DMS114 treated with DMSO at 0.1 percent for 48 hours (cell line): ENCODE results near the gene NPBWR2.
"Not testable (repeated sequence)": the region's sequence is repeated elsewhere in the genome, so short reads cannot be mapped to it uniquely, and the experiment has no call there.

ENCODE experiments used
- DNase-seq: peaks from one replicate; lab custom pipeline; 2025; ENCODE audit not compliant: unreplicated experiment; lab: John Stamatoyannopoulos, UW

NPBWR2 gene

DNA sequence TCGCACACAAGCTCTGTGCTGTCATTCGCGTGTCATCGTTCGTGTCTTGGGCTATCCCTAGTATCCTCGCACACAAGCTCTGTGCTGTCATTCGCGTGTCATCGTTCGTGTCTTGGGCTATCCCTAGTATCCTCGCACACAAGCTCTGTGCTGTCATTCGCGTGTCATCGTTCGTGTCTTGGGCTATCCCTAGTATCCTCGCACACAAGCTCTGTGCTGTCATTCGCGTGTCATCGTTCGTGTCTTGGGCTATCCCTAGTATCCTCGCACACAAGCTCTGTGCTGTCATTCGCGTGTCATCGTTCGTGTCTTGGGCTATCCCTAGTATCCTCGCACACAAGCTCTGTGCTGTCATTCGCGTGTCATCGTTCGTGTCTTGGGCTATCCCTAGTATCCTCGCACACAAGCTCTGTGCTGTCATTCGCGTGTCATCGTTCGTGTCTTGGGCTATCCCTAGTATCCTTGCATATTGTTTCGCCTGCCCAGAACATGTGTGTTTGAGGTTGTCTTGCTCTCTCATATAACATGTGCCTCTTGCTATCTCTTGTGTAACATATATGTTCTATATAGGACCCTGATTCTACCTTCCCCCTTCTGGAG, 20.0 kb downstream of the NPBWR2 start:
- DNase-seq: not testable (repeated sequence)

DNA sequence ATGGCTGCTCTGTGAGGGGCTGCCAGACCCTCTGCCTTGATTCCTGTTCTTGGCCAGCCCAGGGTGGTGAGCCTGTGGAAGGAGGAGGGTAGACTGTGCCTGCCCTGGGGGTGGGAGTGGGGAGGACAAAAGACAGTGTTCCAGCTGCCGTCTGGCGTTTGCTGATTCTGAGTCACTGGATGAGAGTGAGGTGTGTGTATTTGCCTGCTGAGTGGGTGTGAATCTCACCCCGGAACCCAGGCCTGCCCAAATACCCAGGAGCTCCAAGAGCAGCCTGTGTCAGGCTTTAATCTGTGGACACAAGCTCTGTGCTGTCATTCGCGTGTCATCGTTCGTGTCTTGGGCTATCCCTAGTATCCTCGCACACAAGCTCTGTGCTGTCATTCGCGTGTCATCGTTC, 20.6 kb downstream of the NPBWR2 start:
- no peak for DNase-seq

DNA sequence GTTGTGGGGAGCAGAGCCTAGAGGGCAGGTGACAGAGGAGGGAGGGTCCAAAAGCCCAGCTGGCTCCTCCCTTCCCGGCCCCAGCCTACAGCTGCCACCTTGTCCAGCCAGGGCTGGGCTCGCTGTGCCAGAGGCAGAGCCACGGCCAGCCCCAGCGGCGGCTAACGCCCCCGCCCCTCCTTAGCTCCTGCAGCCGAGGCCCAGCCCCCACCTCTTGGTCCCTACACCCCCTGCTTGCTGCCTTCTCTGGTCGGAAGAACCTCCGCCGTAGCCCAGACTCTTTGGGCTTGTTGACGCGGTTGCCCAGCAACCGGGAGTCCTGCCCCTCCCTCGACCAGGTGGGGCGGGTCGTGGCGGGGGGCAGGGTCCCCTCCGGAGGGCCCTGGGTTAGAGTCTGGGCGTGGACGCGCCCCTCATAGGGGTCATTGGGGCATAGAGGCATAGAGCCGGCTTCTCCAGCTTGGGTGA, 22.6 kb downstream of the NPBWR2 start:
- no peak for DNase-seq

DNA sequence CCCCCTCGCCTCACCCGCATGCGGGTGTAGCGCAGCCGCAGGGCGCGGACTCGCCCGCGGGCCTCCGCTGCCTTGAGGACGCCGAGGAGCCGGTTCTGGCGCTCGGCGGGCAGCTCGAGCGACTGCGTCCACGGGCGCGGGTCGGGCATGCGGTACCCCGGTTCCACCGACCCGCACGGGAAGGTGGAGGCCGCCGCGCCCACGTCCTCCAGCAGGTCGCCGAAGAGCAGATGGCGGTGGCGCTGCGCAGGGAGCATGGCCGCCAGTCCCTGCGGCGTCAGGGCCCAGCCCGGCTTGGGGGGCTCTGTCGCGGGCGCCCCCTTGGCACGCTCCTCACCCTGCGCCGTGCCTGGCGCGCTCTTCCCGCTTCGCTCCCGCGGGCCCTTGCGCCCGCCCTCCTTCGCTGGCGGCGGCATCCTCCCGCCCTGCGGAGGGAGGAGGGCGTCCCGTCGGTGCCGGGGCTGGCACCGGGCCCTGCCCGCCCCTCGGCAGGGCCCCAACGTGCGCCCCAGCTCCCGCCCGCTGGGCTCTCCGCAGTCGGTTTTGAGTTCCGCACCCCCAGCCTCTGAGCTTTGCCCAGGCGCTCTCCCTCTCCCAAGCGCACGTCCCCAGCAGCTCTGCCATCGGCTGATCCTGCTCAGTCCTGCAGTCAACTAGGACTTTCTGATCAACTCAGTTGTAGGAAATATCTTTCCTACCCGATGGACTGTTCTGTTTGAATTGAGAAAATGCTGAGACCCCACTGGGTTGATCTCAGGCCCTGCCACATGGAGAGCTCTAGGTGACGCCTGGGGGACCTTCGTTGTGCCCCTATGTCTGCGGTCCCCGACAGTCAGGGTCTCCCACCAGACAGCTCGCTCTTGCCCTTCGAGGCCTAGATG, 23.3 kb downstream of the NPBWR2 start, which contains the start of gene LKAAEAR1:
LKAAEAR1 (minus strand) TSS at position 595 of the 881 bp plus-strand sequence; CDS start at position 416, 179 bp downstream.
- no peak for DNase-seq

GRCh38 chr20:64083378-64083803, 24.0 kb downstream of the NPBWR2 start:
- peak; percentile 62 for DNase-seq

GRCh38 chr20:64082820-64083377, 24.5 kb downstream of the NPBWR2 start:
- no peak for DNase-seq

GRCh38 chr20:64082126-64082731, 25.1 kb downstream of the NPBWR2 start:
- no peak for DNase-seq

- no peak for DNase-seq
Measured at GRCh38 chr20:64081624-64081964, 25.8 kb downstream of the NPBWR2 start.

GRCh38 chr20:64080813-64081623, 26.3 kb downstream of the NPBWR2 start:
- no peak for DNase-seq

DNA sequence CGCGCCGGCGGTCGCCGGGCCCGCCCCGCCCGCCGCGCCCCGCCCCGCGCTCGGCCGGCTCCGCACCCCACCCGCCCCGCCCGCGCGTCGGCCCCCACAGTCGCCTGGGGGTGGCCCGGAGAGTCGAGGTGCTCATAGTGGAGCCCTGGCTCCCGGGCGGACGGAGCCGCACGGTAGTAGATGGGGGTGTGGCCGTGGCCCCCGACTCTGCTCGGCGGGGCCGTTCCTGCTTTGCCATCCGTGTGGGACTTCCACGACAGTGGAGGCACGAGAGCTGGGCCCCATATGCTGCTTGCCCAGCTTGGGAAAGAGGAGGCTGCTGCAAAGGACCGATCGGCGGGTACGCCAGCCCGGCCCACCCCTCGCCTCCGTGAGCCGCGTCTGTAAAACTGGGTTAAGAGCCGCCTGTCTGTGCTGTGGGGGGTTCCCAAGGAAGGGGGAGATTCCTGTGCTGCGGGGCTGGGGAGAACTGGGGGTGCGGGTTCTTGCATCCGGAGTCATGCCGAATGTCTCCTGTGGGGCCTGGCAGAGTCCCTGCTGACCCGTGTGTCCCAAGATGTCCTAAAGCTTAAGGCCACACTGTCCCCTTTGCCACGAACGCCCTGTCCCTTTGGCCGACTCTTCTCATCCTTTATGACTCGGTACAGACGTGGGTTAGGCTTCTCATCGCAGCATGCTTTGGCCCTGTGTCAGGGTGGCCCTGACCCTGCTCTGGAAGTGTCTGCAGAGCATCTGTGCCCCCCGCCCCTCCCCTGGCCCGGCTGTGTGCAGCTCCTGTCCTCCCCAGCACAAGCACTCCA, 27.2 kb downstream of the NPBWR2 start, which contains the start of gene OPRL1:
OPRL1 (plus strand) TSS at position 70 of the 800 bp plus-strand sequence. CDS start 12,639 bp downstream, outside the sequence.
- DNase-seq: peak; percentile 16

GRCh38 chr20:64079273-64080012, 27.9 kb downstream of the NPBWR2 start, which contains the start of gene RGS19:
Gene RGS19 (minus strand): TSS chr20:64079518. CDS start chr20:64076886, 2,632 bp downstream.
- DNase-seq: peak; percentile 53

GRCh38 chr20:64078934-64079272, 28.5 kb downstream of the NPBWR2 start:
- DNase-seq: no peak

DNA sequence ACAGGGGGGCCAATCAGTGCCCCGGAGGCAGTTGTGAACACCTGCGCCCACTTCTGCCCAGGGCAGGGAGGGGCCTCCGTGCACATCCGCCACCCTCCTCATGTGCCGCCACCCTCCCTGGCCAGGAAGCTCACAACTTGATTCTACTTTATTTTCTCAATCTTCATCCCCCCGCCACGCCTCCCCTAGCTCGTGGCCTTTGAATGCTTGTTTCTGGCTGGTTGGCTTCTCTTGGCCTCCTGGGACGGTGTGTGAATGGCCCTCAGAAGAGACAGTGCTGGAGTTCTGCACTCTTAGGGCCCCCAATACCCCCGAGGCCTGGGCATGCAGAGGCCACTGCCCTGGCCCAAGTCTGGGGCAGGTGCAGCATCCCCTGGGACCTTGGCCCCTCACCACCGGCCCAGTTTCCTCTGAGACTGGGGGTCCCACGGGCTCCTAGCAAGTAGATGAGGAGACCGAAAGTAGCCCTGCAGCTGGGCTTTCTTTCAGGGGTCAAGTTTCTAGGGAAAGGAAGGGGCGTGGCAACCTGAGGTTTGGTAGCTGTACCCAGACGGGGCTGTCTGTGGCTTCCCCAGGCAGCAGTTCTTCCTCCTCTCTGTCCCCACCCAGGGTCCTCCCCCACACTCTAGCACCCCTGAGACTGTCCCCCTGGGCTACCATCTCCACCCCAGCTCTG, 29.4 kb downstream of the NPBWR2 start:
- no peak for DNase-seq

DNA sequence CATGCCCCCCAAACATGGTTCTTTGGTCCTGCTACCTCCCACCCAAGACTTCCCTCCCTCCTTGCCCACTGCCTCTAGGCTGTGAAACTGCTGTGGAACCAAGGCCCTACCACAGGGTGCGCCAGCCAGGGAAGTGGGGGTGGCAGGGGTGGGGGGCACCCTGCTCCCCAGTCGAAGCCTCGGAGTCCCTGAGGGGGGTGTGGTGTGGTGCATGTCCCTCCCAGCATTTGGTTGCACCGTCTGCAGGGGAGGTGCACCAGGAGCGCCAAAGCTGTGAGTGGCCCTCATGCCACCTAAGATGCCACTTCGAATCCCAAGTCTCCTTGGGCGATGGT, 29.9 kb downstream of the NPBWR2 start:
- DNase-seq: no peak

GRCh38 chr20:64077094-64077493, 30.3 kb downstream of the NPBWR2 start:
- DNase-seq: no peak

- no peak for DNase-seq
Measured at GRCh38 chr20:64076061-64076997, 31.0 kb downstream of the NPBWR2 start.

DNA sequence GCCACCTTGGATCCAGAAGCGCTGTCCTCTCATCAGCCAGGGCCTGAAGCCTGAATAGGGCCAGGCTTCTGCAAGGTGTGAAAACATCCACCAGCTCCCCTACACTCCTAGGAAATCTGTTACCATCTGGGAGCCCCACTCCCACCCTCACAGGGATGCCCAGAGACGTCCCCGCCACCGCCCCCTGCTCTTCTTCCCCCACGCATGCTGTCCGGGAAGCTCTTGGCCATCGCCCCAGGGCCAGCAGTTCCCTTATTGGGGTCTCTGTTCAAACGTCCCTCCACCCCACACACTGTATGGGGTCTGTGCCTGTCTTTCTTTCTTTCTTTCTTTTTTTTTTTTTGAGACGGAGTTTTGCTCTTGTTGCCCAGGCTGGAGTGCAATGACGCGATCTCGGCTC, 31.8 kb downstream of the NPBWR2 start:
- no peak for DNase-seq

DNA sequence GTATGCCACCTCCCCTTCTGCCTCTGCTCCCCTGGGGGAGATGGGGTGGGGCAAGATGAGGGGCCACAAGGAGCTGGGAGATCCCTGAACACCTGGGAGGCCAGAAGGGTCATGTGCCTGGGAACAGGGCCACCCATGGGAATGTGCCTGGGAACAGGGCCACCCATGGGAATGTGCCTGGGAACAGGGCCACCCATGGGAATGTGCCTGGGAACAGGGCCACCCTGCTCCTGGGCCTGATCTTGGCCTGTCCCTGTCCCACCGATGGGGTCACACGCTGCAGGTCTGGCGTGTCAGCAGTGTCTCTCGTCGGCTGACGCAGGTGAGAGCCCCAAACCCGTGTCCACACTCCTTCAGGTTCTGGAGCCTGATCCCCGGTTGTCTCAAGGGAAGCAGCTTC, 32.4 kb downstream of the NPBWR2 start:
- DNase-seq: no peak
